WTC11 (cell line): ENCODE results near the gene CD82. TPM values are rescaled to one million over a fixed set of nuclear protein-coding genes. Genes with fewer than 3 reads are reported as not detected.

Experiments used
- ATAC-seq: fragments of 200-7000 bp; cut with Tn5 transposase; 2 replicates; pipeline ENCODE4 v1.10.0; 2021; ENCODE audit warnings: mild to moderate bottlenecking, moderate library complexity
- CTCF ChIA-PET: fragments of 300-600 bp; sonication (Branson Sonifier 250); formaldehyde crosslinking; loops from one replicate; lab custom pipeline; 2021; ENCODE audit warnings: antibody characterized with exemption; lab: Charles Lee
- POLR2A ChIA-PET: fragments of 350-600 bp; sonication (Branson Sonifier 250); formaldehyde crosslinking; loops from one replicate; lab custom pipeline; 2021; ENCODE audit warnings: antibody characterized with exemption; lab: Charles Lee
- DNase-seq: peaks from one replicate; pipeline ENCODE4 v3.0.0; 2021; ENCODE audit warnings: low spot score
- H3K27ac Mint-ChIP-seq: 2 replicates; pipeline ENCODE4 v1.8.0; 2021; ENCODE audit warnings: mixed read lengths
- H3K27me3 Mint-ChIP-seq: 2 replicates; pipeline ENCODE4 v1.8.0; 2021; ENCODE audit warnings: low read depth, mild to moderate bottlenecking, moderate library complexity, mixed read lengths
- H3K36me3 Mint-ChIP-seq: 2 replicates; pipeline ENCODE4 v1.8.0; 2021; ENCODE audit warnings: mixed read lengths
- H3K4me1 Mint-ChIP-seq: 2 replicates; pipeline ENCODE4 v1.8.0; 2022; ENCODE audit warnings: mixed read lengths
- H3K4me3 Mint-ChIP-seq: 2 replicates; pipeline ENCODE4 v1.8.0; 2021; ENCODE audit warnings: mild to moderate bottlenecking, moderate library complexity, mixed read lengths
- H3K9me3 Mint-ChIP-seq: 2 replicates; pipeline ENCODE4 v1.8.0; 2021; ENCODE audit warnings: mixed read lengths
- ARID4B ChIP-seq: sonication (generic); formaldehyde crosslinking; IDR thresholded peaks from 2 replicates; pipeline ENCODE4 v1.8.0; 2023; ENCODE audit warnings: missing genetic modification reagents, mild to moderate bottlenecking, borderline replicate concordance
- ATF2 ChIP-seq: sonication (generic); formaldehyde crosslinking; IDR thresholded peaks from 2 replicates; pipeline ENCODE4 v1.8.1; 2022; ENCODE audit warnings: low read depth, missing genetic modification reagents, borderline replicate concordance
- CREM ChIP-seq: sonication (generic); formaldehyde crosslinking; IDR thresholded peaks from 2 replicates; pipeline ENCODE4 v1.8.1; 2022; ENCODE audit warnings: mild to moderate bottlenecking, missing genetic modification reagents, moderate library complexity
- E2F5 ChIP-seq: sonication (generic); formaldehyde crosslinking; IDR thresholded peaks from 2 replicates; pipeline ENCODE4 v1.8.1; 2022; ENCODE audit warnings: mild to moderate bottlenecking, moderate library complexity, missing genetic modification reagents
- ERG ChIP-seq: fragments of 250-450 bp; sonication (Bioruptor Pico); IDR thresholded peaks from 2 replicates; pipeline ENCODE4 v1.8.0; 2021; ENCODE audit warnings: mild to moderate bottlenecking
- ETV6 ChIP-seq: sonication (generic); formaldehyde crosslinking; IDR thresholded peaks from 2 replicates; pipeline ENCODE4 v1.8.1; 2022; ENCODE audit warnings: mild to moderate bottlenecking, missing genetic modification reagents
- FOXK1 ChIP-seq: sonication (generic); formaldehyde crosslinking; IDR thresholded peaks from 2 replicates; pipeline ENCODE4 v1.8.0; 2022; ENCODE audit warnings: mild to moderate bottlenecking, moderate library complexity, missing genetic modification reagents
- KAT7 ChIP-seq: sonication (generic); formaldehyde crosslinking; IDR thresholded peaks from 2 replicates; pipeline ENCODE4 v1.8.1; 2023; ENCODE audit warnings: missing genetic modification reagents, mild to moderate bottlenecking, borderline replicate concordance
- MLX ChIP-seq: sonication (generic); formaldehyde crosslinking; IDR thresholded peaks from 2 replicates; pipeline ENCODE4 v1.8.1; 2023; ENCODE audit warnings: mild to moderate bottlenecking, missing genetic modification reagents, moderate library complexity
- MYBL2 ChIP-seq: sonication (generic); formaldehyde crosslinking; IDR thresholded peaks from 2 replicates; pipeline ENCODE4 v1.8.1; 2023; ENCODE audit warnings: mild to moderate bottlenecking, moderate library complexity, missing genetic modification reagents
- NR1H2 ChIP-seq: sonication (generic); formaldehyde crosslinking; IDR thresholded peaks from 2 replicates; pipeline ENCODE4 v1.9.0; 2021; ENCODE audit warnings: mild to moderate bottlenecking, moderate library complexity, missing genetic modification reagents
- OVOL2 ChIP-seq: fragments of 250-450 bp; sonication (Bioruptor Pico); IDR thresholded peaks from 2 replicates; pipeline ENCODE4 v1.9.0; 2021; ENCODE audit warnings: mild to moderate bottlenecking, borderline replicate concordance
- PREB ChIP-seq: sonication (generic); formaldehyde crosslinking; IDR thresholded peaks from 2 replicates; pipeline ENCODE4 v1.8.1; 2022; ENCODE audit warnings: mild to moderate bottlenecking, missing genetic modification reagents, moderate library complexity, borderline replicate concordance
- SP1 ChIP-seq: sonication (generic); formaldehyde crosslinking; conservative IDR thresholded peaks from 2 replicates; pipeline ENCODE4 v1.8.1; 2022; ENCODE audit warnings: missing genetic modification reagents
- TEAD1 ChIP-seq: sonication (generic); formaldehyde crosslinking; IDR thresholded peaks from 2 replicates; pipeline ENCODE4 v1.8.0; 2022; ENCODE audit warnings: mild to moderate bottlenecking, missing genetic modification reagents
- USF2 ChIP-seq: sonication (generic); formaldehyde crosslinking; IDR thresholded peaks from 2 replicates; pipeline ENCODE4 v1.8.1; 2023; ENCODE audit warnings: mild to moderate bottlenecking, missing genetic modification reagents, moderate library complexity
- ZNF219 ChIP-seq: sonication (generic); formaldehyde crosslinking; IDR thresholded peaks from 2 replicates; pipeline ENCODE4 v1.8.0; 2023; ENCODE audit warnings: missing genetic modification reagents, mild to moderate bottlenecking, borderline replicate concordance
- ZNF232 ChIP-seq: sonication (generic); formaldehyde crosslinking; IDR thresholded peaks from 2 replicates; pipeline ENCODE4 v1.8.0; 2022; ENCODE audit warnings: mild to moderate bottlenecking, missing genetic modification reagents
- ZNF263 ChIP-seq: sonication (generic); formaldehyde crosslinking; IDR thresholded peaks from 2 replicates; pipeline ENCODE4 v1.8.1; 2022; ENCODE audit warnings: low read depth, mild to moderate bottlenecking, moderate library complexity, missing genetic modification reagents
- ZNF281 ChIP-seq: sonication (generic); formaldehyde crosslinking; IDR thresholded peaks from 2 replicates; pipeline ENCODE4 v1.8.0; 2023; ENCODE audit warnings: mild to moderate bottlenecking, missing genetic modification reagents
- ZNF317 ChIP-seq: sonication (generic); formaldehyde crosslinking; IDR thresholded peaks from 2 replicates; pipeline ENCODE4 v1.8.1; 2023; ENCODE audit warnings: low read depth, mild to moderate bottlenecking, moderate library complexity, missing genetic modification reagents, borderline replicate concordance
- total RNA-seq: library from RNA; stranded (reverse); gene quantifications from 3 replicates; pipeline ENCODE4 v1.2.3, GENCODE V29; 2021

CD82 gene
- total RNA-seq, 1 experiment from 2014 or later = 15.5 TPM

- ATAC-seq = peak; percentile 93
- Mint-ChIP-seq H3K27ac (peak overlapping the region; percentile 94), H3K4me3 (no peak overlapping the region), H3K27me3 (peaks cover 23% of the 10 kb centered on the region), H3K9me3 (no peaks in the 10 kb centered on the region), H3K4me1 (peaks cover 45% of the 10 kb centered on the region), H3K36me3 (no peaks in the 10 kb centered on the region)
- ChIA-PET POLR2A (interaction anchor here (0.6 to 0.8 kb wide), 2 partner anchors 48 to 120 kb away, joined by 3 to 4 read pairs; no protein-coding TSS in a partner anchor), CTCF (interaction anchor here (0.7 to 13.5 kb wide), 19 partner anchors 19 to 455 kb away, joined by 3 to 250 read pairs (median 4); no protein-coding TSS in a partner anchor)
- DNase-seq = peak; percentile 71
- TF ChIP-seq MYBL2 (CRISPR knock-in tag) = no peak
- TF ChIP-seq KAT7 = no peak
- no peak for TF ChIP-seq USF2 (CRISPR knock-in tag)
- no peak for TF ChIP-seq ZNF232
- no peak for TF ChIP-seq MLX
- no peak for TF ChIP-seq NR1H2 (CRISPR knock-in tag)
- TF ChIP-seq ZNF219 (CRISPR knock-in tag) = no peak
- TF ChIP-seq SP1 (CRISPR knock-in tag) = peak; percentile 64; the same call in 1 of the 2 replicates
- peak; percentile 94; the same call in 1 of the 2 replicates for TF ChIP-seq TEAD1
- peak; percentile 44; the same call in 1 of the 2 replicates for TF ChIP-seq CREM (CRISPR knock-in tag)
- peak; percentile 79 for TF ChIP-seq ETV6 (CRISPR knock-in tag)
- TF ChIP-seq ATF2 (CRISPR knock-in tag) = no peak
- peak; percentile 62; the same call in 1 of the 2 replicates for TF ChIP-seq FOXK1 (CRISPR knock-in tag)
- no peak for TF ChIP-seq ARID4B (CRISPR knock-in tag)
- TF ChIP-seq E2F5 (CRISPR knock-in tag) = no peak
- no peak for TF ChIP-seq PREB (CRISPR knock-in tag)
- TF ChIP-seq ERG (CRISPR knock-in tag) = no peak
- TF ChIP-seq ZNF263 (CRISPR knock-in tag) = no peak
- no peak for TF ChIP-seq ZNF281 (CRISPR knock-in tag)
- no peak for TF ChIP-seq OVOL2
- no peak for TF ChIP-seq ZNF317
These were observed 6.1 kb upstream of the CD82 start for GRCh38 chr11:44559207-44559939.
